ENCODE data around the gene DLGAP1. TPM values are rescaled to one million over a fixed set of nuclear protein-coding genes. Genes with fewer than 3 reads are reported as not detected.

The DLGAP1 gene
- total and polyA plus RNA-seq, 3 donors from 2014 or later, result 18.6 to 93.8 (median 69.1) TPM

DNA sequence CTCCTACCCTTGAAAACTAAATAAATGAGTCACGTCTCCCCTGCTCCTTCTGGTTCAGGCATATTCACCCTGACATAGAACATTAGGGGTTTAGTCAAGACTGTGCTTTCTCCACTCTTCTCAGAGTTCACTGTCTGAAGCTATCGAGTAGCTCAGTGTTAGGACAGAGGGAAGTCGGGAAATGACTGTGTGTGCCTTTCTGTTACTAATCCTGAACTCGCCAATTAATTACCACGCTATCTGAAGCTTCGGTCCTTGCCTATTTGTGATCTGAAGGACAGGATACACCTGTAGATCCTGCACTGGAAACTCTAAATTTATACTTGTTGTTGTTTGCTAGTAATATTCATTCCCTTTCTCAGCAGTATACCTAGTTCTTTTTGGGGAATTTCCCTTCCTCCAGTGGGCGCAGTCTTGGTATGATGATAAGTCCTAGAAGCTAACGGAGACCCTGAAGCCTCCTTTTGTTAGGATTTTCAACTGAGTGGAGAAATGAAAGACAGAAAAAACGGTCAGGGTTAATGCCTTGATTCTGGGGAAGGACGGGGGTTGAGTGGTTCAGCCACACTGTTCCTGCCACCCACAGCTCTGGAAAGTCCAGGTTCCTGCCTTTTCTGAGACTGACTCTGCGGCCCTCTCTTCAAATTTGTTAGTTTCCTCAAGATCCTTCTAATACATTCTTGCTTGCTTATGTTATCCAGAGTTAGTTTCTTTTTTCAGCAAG, 218.0 kb downstream of the DLGAP1 start:
- TF ChIP-seq POLR2A (IDR thresholded peaks at IDR 0.05) (no peak), CTCF (IDR thresholded peaks at IDR 0.05) (no peak)
- no peak for DNase-seq
- H3K36me3 ChIP-seq (ENCODE audit: low read depth, missing control alignments), result no peaks in the 10 kb centered on the region
- H3K27me3 ChIP-seq, result no peaks in the 10 kb centered on the region
- H3K4me1 ChIP-seq, result no peaks in the 10 kb centered on the region
- intact Hi-C loops (cut with DNase I; ENCODE audit: low total_unique reads), result no loop called here
- H3K9me3 ChIP-seq, result no peaks in the 10 kb centered on the region
- H3K27ac ChIP-seq, result no peak overlapping the region
- WGBS, 2 donors, result 67 to 79% methylated on average over 11 of the region's 11 CpGs
- no peak overlapping the region for H3K4me3 ChIP-seq

DNA sequence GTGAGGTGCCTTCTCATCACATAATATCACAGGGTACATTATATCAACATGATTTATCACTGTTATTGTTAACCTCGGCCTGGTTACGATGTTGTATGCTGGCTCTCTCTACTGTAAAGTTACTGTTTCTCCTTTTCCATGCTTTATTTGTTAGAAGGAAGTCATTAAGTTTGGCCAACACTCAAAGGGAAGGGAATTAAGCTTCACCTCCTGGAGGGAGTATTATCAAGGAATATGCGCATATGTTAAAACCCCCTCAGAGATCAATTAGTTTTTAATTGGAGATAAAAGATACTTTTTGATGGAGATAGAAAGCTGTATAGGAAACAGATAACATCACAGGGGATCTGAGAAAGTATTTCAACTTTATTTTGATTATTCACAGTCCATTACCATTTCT, 221.6 kb downstream of the DLGAP1 start:
- TF ChIP-seq POLR2A (IDR thresholded peaks at IDR 0.05) (no peak), CTCF (IDR thresholded peaks at IDR 0.05) (no peak)
- WGBS, 2 donors, result 49 to 51% methylated on average over 3 of the region's 3 CpGs
- intact Hi-C loops (cut with DNase I; ENCODE audit: low total_unique reads), result no loop called here
- no peak overlapping the region for H3K27ac ChIP-seq
- H3K27me3 ChIP-seq, result no peaks in the 10 kb centered on the region
- H3K4me1 ChIP-seq, result no peaks in the 10 kb centered on the region
- H3K36me3 ChIP-seq (ENCODE audit: low read depth, missing control alignments), result no peaks in the 10 kb centered on the region
- no peak overlapping the region for H3K4me3 ChIP-seq
- DNase-seq, result no peak
- no peaks in the 10 kb centered on the region for H3K9me3 ChIP-seq

GRCh38 chr18:4232656-4233055, 222.5 kb downstream of the DLGAP1 start:
- 43 to 64% methylated on average over 2 of the region's 2 CpGs for WGBS, 2 donors
- Histone ChIP-seq H3K27ac (no peak overlapping the region), H3K4me1 (no peaks in the 10 kb centered on the region), H3K36me3 (ENCODE audit: low read depth, missing control alignments) (no peaks in the 10 kb centered on the region), H3K9me3 (no peaks in the 10 kb centered on the region), H3K27me3 (no peaks in the 10 kb centered on the region), H3K4me3 (no peak overlapping the region)
- intact Hi-C loops (cut with DNase I; ENCODE audit: low total_unique reads), result no loop called here
- TF ChIP-seq CTCF (IDR thresholded peaks at IDR 0.05), result no peak
- TF ChIP-seq POLR2A (IDR thresholded peaks at IDR 0.05), result no peak
- DNase-seq, result no peak

DNA sequence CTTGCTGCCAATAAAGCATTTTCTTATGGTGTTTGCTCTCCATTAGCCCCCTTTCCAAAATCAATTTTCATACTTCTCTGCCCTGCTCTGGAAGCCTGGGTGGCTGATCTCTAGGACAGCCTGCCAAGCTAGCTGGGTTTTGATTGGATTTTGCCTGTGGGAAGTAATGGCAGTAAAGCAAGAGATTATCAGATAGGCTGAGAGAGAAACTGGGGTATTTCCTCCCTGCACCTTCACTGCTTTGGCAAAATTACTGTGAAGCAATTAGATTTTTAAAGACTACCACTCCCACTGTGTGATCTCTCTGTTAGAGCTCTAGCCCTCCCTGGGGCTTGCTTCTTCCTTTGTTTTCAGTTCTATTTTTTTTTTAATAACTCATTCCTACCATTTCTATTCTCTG, 223.8 kb downstream of the DLGAP1 start:
- no peak overlapping the region for H3K27ac ChIP-seq
- no peak overlapping the region for H3K4me3 ChIP-seq
- no peaks in the 10 kb centered on the region for H3K36me3 ChIP-seq (ENCODE audit: low read depth, missing control alignments)
- intact Hi-C loops (cut with DNase I; ENCODE audit: low total_unique reads), result no loop called here
- DNase-seq, result no peak
- TF ChIP-seq CTCF (IDR thresholded peaks at IDR 0.05) (no peak), POLR2A (IDR thresholded peaks at IDR 0.05) (no peak)
- H3K4me1 ChIP-seq, result no peaks in the 10 kb centered on the region
- H3K27me3 ChIP-seq, result no peaks in the 10 kb centered on the region
- no peaks in the 10 kb centered on the region for H3K9me3 ChIP-seq

Data from testis (tissue), 3 donors.